DMS53 (cell line): ENCODE data around the gene RNU7-1.

ENCODE experiments used
- DNase-seq: peaks from one replicate; lab custom pipeline; 2025; lab: John Stamatoyannopoulos, UW

The RNU7-1 gene

DNA sequence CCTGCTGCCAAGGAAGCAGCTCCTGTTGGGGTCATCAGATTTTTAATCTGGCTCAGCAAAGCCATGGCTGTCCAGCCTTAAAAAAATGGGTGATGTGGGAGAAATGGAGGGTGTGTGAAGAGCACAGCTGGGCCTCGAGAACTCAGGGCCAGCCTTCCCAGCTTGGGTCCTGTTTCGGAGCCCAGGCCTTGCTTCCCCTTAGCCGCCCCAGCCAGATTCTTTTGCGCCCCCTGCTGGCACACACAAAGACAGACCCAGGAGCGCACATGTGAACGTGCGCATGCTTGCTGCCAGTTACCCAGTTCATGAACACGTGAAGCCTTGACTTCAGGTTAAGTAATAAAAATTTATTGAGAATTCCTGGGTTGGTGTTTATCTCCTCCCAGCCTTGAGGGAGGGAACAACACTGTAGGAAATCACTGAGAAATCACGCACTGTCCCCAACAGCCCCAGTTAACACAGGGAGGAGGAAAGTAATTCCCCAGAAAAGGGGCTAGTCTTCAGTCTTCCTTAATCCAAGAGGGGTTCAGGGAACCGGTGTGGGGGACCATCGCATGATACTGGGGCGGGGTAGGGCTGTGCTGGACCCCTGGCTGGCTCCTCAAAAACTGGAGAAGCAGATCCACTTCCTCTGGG is 21.5 kb downstream of the RNU7-1 start:
- DNase-seq, result peak; percentile 99

DNA sequence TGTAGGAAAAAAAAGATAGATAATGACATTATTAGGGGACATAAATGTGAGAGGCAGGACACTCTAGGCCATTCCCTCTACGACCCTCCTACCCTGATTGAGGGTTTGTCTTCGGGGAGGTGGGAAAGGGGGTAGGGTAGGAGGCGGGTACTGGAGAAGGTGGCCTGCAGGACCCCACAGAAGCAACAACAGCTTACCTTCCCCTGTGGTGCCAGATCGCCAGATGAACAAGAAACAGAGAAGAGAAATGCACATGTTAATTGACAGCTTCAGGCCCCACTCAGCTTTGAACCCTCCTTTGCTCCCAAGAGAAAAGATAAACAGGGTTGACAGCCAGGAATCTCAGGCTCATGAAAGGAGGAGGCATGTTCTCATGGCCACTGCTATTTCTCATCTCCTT is 22.1 kb downstream of the RNU7-1 start:
- peak; percentile 52 for DNase-seq

- DNase-seq, result no peak
Observed at GRCh38 chr12:6966351-6966750, 22.7 kb downstream of the RNU7-1 start.

GRCh38 chr12:6967651-6968100 is 24.1 kb downstream of the RNU7-1 start:
- DNase-seq, result peak; percentile 60

GRCh38 chr12:6968426-6968825 is 24.8 kb downstream of the RNU7-1 start:
- DNase-seq, result no peak

DNA sequence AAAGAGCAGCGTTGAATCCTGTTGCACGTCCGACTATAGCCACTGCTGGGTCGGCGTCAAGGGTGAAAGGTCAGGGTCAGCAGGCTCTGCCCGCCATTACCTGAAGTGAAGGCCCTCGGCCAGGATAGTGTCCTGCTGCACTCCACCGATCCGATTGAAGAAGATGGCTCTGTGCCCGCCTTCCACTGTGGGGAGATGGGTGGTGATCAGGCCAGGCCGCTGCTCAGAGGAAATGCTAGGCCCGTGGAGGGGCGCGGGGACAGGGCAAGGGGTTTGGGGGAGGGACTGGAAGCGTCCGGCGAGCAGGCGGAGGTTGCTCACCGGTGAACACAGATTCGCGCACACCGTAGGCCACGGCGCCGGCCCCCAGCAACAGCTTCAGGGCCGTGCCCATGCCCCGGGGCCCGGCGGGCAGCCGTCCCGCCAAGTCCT is 26.5 kb downstream of the RNU7-1 start:
- DNase-seq, result no peak

DNA sequence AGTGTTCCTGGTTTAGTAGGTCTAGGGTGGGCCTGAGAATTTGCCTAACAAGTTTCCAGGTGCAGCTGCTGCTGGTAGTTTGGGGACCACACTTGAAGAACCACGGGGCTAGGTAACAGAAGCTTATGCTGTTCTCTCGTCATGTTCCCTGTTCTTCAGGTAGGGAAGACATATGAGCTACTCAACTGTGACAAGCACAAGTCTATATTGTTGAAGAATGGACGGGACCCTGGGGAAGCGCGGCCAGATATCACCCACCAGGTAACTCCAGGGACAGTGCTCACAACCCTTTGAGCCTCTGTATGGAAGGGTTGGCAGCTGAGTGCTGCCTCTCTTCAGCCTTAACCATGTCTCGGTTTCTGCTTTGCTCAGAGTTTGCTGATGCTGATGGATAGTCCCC is 30.6 kb downstream of the RNU7-1 start:
- DNase-seq, result no peak

- no peak for DNase-seq
Observed at GRCh38 chr12:6975297-6976032, 31.8 kb downstream of the RNU7-1 start.

GRCh38 chr12:6977653-6978052 is 34.0 kb downstream of the RNU7-1 start:
- DNase-seq, result no peak

DNA sequence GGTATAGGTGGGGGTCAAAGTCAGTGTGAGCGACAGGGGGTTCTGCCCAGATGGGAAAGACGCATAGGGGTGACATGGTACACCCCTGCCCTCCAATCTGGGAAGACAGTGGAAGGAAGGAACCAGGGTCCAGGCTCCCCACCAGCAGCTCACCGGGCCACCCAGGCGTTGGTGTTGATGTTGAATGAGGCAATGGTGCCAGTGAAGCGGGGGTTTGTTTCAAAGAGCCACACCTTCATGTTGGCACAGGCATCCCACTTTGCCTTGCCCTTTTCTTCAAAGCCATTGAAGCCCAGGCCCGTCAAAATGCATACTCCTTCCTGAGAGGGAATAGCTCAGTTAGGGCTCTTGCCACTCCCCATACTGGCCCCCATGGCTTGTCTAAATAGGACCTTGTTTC is 34.6 kb downstream of the RNU7-1 start:
- no peak for DNase-seq

DNA sequence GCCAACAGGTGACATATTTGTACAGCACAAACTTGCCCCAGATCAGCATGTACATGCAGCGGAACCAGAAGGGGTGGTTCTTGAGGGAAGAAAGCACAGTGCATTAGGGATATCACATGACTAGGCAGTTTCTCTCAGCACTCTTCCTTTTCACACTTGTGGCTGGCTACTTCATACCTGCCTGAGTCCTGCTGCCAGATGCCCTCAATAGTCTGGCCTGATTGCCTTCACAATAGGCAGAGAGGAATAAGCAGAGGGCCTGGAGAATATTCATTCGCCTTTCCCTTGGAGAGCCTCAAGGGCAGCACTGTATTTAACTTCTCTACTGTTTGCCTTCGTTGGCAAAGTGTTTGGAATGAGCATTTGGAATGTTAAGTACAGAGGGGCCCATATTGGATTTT is 35.0 kb downstream of the RNU7-1 start:
- DNase-seq, result peak; percentile 55

- no peak for DNase-seq
Observed at GRCh38 chr12:6979021-6979420, 35.4 kb downstream of the RNU7-1 start.

DNA sequence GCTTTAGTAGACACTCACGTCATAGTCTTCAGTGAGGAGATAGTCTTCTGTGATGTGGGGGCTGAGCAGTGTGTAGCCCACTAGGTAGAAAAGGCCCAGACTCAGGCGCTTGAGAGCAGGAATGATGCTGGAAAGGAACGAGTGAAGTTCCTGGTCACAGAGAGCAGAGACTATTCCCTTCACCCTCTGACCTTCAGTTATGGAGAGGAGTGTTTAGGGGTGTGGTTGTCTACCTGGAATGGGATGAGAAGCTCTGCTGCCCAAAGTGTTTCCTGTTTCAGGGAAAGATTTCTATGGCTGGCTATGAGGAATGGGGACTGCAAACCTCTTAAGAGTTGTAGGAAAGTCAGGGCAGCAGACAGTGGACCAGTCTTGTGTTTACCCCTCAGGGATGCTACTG is 35.8 kb downstream of the RNU7-1 start:
- no peak for DNase-seq

GRCh38 chr12:6980075-6980474 is 36.5 kb downstream of the RNU7-1 start:
- no peak for DNase-seq

DNA sequence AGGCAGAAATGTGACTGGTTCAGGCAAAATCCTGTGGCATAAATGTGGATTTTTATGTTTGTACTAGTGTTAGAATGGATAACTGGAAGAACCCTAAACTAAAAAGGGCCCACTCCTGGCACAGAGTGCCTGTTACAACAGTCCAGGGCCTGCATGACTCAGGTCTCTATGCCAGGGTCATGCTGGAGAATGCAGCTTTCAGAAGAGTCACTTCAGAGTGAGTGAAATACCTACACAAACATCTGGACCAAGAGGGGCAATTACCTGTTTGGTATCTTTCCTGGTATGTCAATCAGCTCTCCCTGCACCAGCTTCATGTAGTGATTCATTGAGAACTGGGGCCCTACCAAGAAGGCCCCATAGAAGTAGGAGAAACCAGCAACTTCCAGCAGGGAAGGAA is 37.1 kb downstream of the RNU7-1 start:
- DNase-seq, result no peak

- DNase-seq, result no peak
Observed at GRCh38 chr12:6981152-6982052, 37.8 kb downstream of the RNU7-1 start.

GRCh38 chr12:6982532-6982931 is 38.9 kb downstream of the RNU7-1 start:
- no peak for DNase-seq

DNA sequence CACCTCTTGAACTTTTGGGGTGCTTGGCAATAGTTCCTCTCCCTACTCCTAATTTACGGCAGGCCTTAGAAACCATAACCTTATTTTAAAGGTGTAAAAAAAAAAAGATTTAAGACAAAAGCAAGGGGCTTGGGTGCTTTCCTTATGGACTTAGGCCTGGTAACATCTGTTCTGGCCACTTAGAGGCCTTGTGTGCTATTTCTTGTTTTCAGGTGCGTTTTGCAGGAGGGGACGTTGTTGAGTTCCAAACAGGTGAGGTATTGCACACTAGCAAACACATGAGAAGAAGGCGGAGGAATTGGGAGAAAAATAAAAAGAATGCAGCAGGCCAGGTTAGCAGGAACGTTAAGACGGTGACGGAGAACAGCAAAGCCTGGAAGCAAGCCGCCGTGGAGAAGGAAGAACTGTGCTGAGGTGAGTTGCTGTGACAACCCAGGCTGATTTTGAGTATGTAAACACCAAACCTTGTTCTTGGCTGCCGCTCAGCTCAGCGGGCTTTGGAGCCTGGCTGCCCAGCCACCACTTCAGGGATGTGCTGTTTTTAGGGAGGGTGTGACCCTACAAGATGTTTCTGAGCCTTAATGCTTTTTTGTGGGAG is 44.4 kb downstream of the RNU7-1 start:
- no peak for DNase-seq
